Neural cell (in vitro differentiated cells): Measurements from ENCODE around the gene TRIM10. TPM values are rescaled to one million over a fixed set of nuclear protein-coding genes. Genes with fewer than 3 reads are reported as not detected.

Experiments used
- H2AFZ ChIP-seq: fragments of 200-600, 300-800 bp; sonication (generic), shearing (Covaris generic); 2 replicates; pipeline ENCODE4 v1.6.0; 2014; ENCODE audit warnings: low read depth, mild to moderate bottlenecking, antibody characterized with exemption, low read length, moderate library complexity
- H3F3A ChIP-seq: fragments of 200-600 bp; shearing (Covaris generic); 2 replicates; pipeline ENCODE4 v1.6.1; 2016; ENCODE audit warnings: mild to moderate bottlenecking, moderate library complexity, mixed read lengths, antibody characterized with exemption, low read length; ENCODE audit not compliant: insufficient read depth, poor library complexity, severe bottlenecking
- H3K27ac ChIP-seq: fragments of 200-600, 300-800 bp; sonication (generic), shearing (Covaris generic); 2 replicates; pipeline ENCODE4 v1.5.1; 2014; ENCODE audit warnings: mild to moderate bottlenecking, low read length, moderate library complexity
- H3K27me3 ChIP-seq: fragments of 300-800, 200-600 bp; sonication (generic), shearing (Covaris generic); 2 replicates; pipeline ENCODE4 v1.6.0; 2014; ENCODE audit warnings: mild to moderate bottlenecking, low read depth, low read length, moderate library complexity; ENCODE audit not compliant: insufficient read depth
- H3K36me3 ChIP-seq: fragments of 300-800, 200-600 bp; sonication (generic), shearing (Covaris generic); 2 replicates; pipeline ENCODE4 v1.5.1; 2014; ENCODE audit warnings: mild to moderate bottlenecking, antibody characterized with exemption, low read length, moderate library complexity; ENCODE audit not compliant: insufficient read depth
- H3K4me2 ChIP-seq: fragments of 300-800, 200-600 bp; sonication (generic), shearing (Covaris generic); 2 replicates; pipeline ENCODE4 v1.6.0; 2014; ENCODE audit warnings: mild to moderate bottlenecking, low read length
- H3K4me3 ChIP-seq: fragments of 300-800, 200-600 bp; sonication (generic), shearing (Covaris generic); 2 replicates; pipeline ENCODE4 v1.5.1; 2014; ENCODE audit warnings: mild to moderate bottlenecking, low read length, moderate library complexity
- H3K79me2 ChIP-seq: fragments of 200-600 bp; shearing (Covaris generic); replicated peaks from 2 replicates; pipeline ENCODE4 v1.6.0; 2014; ENCODE audit warnings: mild to moderate bottlenecking, low read length, moderate library complexity; ENCODE audit not compliant: insufficient read depth
- H3K9ac ChIP-seq: fragments of 300-800, 200-600 bp; sonication (generic), shearing (Covaris generic); 2 replicates; pipeline ENCODE4 v1.6.1; 2016; ENCODE audit warnings: mild to moderate bottlenecking, low read length, mixed read lengths
- H3K9me2 ChIP-seq: fragments of 200-600 bp; shearing (Covaris generic); 2 replicates; pipeline ENCODE4 v1.6.1; 2016; ENCODE audit warnings: mild to moderate bottlenecking, low read length, mixed read lengths; ENCODE audit not compliant: insufficient read depth
- H3K9me3 ChIP-seq: fragments of 200-600, 300-800 bp; sonication (generic), shearing (Covaris generic); 2 replicates; pipeline ENCODE4 v1.6.1; 2016; ENCODE audit warnings: mild to moderate bottlenecking, mixed run types, low read length, moderate library complexity, mixed read lengths
- H4K20me1 ChIP-seq: fragments of 200-600 bp; shearing (Covaris generic); 2 replicates; pipeline ENCODE4 v1.6.1; 2016; ENCODE audit warnings: mild to moderate bottlenecking, mixed run types; ENCODE audit not compliant: insufficient read depth
- EP300 ChIP-seq: fragments of 450-650 bp; conservative IDR thresholded peaks from 2 replicates; pipeline ENCODE4 v1.6.1; 2014; ENCODE audit warnings: antibody characterized with exemption, mild to moderate bottlenecking, moderate library complexity; ENCODE audit not compliant: poor library complexity, severe bottlenecking
- MXI1 ChIP-seq: fragments of 450-650 bp; conservative IDR thresholded peaks from 2 replicates; pipeline ENCODE4 v1.6.1; 2014; ENCODE audit warnings: antibody characterized with exemption, mild to moderate bottlenecking; ENCODE audit not compliant: poor library complexity, severe bottlenecking
- TAF1 ChIP-seq: IDR thresholded peaks from 2 replicates; pipeline ENCODE4 v1.6.1; 2012; ENCODE audit warnings: low read depth
- polyA plus RNA-seq: library from polyadenylated mRNA; depleted of rRNA; stranded (reverse); fragments of >200 nt; gene quantifications from 2 replicates; pipeline ENCODE4 v1.2.3, GENCODE V29; 2014
- TF ChIP-seq, protein P1 (sequence below): IDR thresholded peaks from 2 replicates; pipeline ENCODE4 v1.6.1; 2012; ENCODE audit warnings: borderline replicate concordance

TRIM10 gene
- polyA plus RNA-seq, 1 donor from 2014 or later, result not detected

GRCh38 chr6:30135147-30135546, 25.9 kb downstream of the TRIM10 start:
- H4K20me1 ChIP-seq, result no peaks in the 10 kb centered on the region
- peaks cover 15% of the 10 kb centered on the region for H3K27me3 ChIP-seq
- H3K9me2 ChIP-seq, result no peaks in the 10 kb centered on the region
- no peaks in the 10 kb centered on the region for H3K36me3 ChIP-seq
- H2AFZ ChIP-seq, result no peak overlapping the region
- no peak overlapping the region for H3K9ac ChIP-seq
- H3K4me3 ChIP-seq, result no peak overlapping the region
- TF ChIP-seq MXI1, result no peak
- TF ChIP-seq, protein P1, sequence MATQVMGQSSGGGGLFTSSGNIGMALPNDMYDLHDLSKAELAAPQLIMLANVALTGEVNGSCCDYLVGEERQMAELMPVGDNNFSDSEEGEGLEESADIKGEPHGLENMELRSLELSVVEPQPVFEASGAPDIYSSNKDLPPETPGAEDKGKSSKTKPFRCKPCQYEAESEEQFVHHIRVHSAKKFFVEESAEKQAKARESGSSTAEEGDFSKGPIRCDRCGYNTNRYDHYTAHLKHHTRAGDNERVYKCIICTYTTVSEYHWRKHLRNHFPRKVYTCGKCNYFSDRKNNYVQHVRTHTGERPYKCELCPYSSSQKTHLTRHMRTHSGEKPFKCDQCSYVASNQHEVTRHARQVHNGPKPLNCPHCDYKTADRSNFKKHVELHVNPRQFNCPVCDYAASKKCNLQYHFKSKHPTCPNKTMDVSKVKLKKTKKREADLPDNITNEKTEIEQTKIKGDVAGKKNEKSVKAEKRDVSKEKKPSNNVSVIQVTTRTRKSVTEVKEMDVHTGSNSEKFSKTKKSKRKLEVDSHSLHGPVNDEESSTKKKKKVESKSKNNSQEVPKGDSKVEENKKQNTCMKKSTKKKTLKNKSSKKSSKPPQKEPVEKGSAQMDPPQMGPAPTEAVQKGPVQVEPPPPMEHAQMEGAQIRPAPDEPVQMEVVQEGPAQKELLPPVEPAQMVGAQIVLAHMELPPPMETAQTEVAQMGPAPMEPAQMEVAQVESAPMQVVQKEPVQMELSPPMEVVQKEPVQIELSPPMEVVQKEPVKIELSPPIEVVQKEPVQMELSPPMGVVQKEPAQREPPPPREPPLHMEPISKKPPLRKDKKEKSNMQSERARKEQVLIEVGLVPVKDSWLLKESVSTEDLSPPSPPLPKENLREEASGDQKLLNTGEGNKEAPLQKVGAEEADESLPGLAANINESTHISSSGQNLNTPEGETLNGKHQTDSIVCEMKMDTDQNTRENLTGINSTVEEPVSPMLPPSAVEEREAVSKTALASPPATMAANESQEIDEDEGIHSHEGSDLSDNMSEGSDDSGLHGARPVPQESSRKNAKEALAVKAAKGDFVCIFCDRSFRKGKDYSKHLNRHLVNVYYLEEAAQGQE, result no peak
- TF ChIP-seq EP300, result no peak
- TF ChIP-seq TAF1, result no peak
- no peaks in the 10 kb centered on the region for H3K9me3 ChIP-seq
- no peak overlapping the region for H3K4me2 ChIP-seq
- no peaks in the 10 kb centered on the region for H3F3A ChIP-seq
- no peak overlapping the region for H3K27ac ChIP-seq
- no peaks in the 10 kb centered on the region for H3K79me2 ChIP-seq

DNA sequence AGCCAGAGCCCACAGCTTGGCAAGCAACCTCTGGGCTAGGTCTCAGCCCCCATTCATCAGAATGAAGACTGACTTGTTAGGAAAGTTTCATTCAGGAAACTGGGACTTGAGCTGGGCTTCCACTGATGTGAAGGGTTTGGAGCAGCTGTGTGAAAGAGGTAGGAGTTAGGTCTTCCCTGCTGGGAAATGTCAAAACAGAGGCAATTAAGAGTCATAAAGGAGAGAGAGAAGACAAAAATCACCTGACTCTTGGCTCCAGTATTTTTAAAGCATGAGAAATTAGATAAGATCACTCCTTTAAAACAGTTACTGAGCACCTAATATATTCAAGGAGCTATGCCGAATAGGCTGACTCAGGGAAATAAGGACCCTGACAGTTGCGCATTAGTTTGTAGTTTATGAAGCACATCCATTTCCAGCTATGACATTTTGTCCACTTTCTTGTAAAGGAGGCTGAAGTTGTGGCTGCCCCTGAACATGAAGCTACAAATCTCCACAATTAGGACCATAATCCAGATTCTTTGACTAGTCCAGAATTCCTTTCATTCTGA, 29.0 kb downstream of the TRIM10 start:
- Histone ChIP-seq H3K4me3 (no peak overlapping the region), H3K9me3 (no peaks in the 10 kb centered on the region), H3K9ac (no peak overlapping the region), H3K27ac (no peak overlapping the region), H2AFZ (no peak overlapping the region), H4K20me1 (no peaks in the 10 kb centered on the region), H3K4me2 (no peak overlapping the region), H3K36me3 (no peaks in the 10 kb centered on the region), H3F3A (no peaks in the 10 kb centered on the region), H3K27me3 (peaks cover 39% of the 10 kb centered on the region), H3K79me2 (no peaks in the 10 kb centered on the region), H3K9me2 (no peaks in the 10 kb centered on the region)
- TF ChIP-seq, protein P1, result no peak
